Stimulated activated CD4-positive, alpha-beta T cell treated with anti-CD3 and anti-CD28 coated beads, Interleukin-4, amount 100 ng/mL, for 48 hours (primary cell): ENCODE data around the gene MYOF.
"Not testable (repeated sequence)": the region's sequence is repeated elsewhere in the genome, so short reads cannot be mapped to it uniquely, and the experiment has no call there.

Experiments used
- DNase-seq, 2 donors: peaks; one replicate each; pipeline ENCODE4 v3.0.0-alpha.2; 2020; ENCODE audit warnings: low read depth in 2 of 2

Gene MYOF

DNA sequence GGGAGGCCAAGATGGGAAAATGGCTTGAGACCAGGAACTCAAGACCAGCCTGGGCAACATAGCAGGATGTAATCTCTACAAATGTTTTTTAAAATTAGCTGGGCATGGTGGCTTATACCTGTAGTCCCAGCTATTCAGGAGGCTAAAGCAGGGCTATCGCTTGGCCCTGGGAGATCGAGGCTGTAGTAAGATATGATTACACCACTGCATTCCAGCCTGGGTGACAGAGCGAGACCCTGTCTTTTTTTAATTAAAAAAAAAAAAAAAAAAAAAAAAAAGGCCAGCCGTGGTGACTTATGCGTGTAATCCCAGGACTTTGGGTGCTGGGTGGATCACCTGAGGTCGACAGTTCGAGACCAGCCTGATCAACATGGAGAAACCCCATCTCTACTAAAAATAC is 27.4 kb downstream of the MYOF start:
- no peak for DNase-seq

DNA sequence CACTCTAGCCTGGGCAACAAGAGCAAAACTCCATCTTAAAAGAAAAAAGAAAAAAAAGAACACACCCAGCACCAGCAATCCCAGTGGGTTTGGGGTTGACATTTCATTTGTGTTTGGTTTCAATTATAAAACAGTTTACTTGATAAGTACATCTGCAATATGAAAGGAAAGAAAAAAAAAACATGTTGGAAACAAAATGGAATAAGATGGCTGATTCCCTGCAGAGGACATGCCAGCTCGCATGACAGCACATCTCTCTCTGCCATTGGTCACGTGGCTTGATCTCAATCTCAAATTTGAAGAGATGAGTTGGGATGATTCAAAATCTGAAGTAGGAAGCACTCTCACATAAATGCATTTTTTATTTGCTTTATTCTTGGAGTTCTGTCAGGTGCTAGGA is 28.0 kb downstream of the MYOF start:
- DNase-seq, result no peak

DNA sequence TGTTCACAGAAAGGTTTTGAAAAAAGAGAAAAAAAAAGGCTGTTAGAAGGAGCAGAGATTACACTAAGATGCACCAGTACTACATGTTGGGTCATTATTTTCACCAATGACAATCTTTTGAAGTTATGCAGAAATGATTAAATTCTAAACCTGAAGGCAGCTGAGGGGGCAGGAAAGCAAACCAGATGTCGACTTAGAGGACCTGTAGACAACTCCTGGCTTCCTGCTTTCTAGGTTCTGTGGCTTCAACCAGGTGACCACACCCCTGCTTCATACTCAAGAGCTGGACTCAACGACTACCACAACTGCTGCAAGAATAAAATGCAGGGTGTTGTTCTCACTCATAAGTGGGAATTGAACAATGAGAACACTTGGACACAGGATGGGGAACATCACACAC is 30.0 kb downstream of the MYOF start:
- no peak for DNase-seq

- no peak for DNase-seq
Measured at GRCh38 chr10:93451244-93451947, 30.7 kb downstream of the MYOF start.

DNA sequence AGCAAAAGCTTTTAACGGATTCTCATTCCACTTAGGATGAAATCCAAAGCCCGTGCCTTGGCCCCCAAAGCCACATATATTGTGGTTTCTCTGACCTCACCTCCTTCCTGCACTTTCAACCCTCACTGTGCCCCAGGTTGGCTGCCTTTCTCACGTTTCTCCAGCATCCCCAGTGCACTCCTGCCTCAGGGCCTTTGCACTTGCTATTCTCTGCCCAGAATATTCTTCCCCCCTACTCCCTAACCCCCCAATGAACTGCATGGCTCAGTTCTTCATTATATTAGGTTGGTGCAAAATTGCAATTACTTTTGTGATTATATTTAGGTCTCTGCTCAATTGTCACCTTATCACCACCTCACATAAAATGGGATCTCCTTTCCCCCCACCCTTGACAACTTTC is 34.2 kb downstream of the MYOF start:
- DNase-seq, result no peak

- no peak for DNase-seq
Measured at GRCh38 chr10:93447019-93447418, 35.1 kb downstream of the MYOF start.

DNA sequence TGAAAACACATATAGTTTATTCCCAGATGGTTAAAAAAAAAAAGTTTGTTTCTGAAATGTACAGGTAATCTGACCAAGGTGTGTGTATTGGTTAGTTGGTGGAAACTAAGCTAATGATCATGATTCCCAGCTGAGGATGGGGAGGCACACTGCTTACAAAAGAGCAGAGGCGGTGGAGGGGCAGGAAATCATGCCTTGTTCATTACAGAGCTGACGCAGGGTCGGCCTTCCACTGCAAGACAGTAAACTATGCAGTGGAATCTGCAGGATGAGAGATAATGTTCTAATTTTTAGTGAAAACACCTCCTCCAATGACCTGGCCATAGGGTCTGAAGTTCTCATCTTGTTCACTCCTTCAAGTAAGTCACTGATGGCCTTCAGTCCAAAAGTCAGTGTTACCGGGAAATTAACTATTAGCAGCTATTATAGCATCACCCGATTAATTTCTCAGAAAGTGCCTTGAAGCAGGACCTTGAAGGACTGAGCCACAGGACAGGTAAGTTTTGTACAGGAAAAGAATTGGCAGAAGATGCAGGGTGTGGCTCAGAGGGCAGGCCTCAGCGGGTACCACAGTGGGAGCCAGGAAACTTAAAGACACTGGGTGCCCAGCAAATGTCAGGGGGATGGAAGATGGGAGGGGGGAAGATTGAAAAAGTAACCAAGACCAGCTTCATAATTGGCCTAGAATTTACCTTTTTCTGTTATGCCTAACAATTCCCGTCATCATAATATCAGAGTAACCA is 36.0 kb downstream of the MYOF start:
- DNase-seq, result no peak

DNA sequence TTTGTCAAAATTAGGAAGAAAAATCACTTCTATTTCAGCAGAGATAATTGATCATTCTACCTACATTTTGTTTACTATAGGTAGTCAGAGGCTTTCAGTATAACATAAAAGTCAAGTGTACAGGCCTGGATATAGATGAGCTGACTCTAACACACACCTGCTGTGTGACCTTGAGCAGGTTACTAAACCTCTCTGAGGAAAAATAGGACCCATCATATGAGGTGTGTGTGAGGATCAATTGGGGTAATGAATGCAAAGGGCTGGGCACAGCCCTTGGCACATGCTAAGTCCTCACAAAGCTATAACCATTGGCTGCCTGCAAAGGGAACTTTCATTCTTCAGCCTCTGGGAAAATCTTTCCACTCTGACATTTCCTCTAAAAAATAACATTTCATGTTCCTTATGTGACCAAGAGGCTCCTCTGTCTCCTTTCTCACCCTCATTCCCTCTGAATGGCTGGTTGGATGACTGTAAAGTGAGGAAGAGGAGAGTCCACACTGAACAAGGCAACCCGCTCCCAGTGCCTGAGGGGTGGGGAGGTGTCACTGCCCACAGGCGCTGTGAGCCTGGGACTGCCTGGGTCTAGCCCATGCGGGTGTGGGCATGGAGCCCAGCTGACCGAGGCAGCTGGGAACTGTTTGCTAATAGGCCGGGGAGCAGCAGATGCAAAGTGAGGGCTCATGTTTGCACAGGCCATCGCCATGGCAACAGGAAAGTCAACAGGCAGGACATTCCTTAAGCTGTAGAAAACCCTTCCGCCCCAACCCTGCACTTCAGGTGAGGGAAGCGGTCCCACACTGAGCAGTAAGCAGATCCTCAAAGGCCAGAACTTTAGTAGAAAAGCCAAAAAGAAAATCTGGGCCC is 36.8 kb downstream of the MYOF start:
- DNase-seq, result no peak

DNA sequence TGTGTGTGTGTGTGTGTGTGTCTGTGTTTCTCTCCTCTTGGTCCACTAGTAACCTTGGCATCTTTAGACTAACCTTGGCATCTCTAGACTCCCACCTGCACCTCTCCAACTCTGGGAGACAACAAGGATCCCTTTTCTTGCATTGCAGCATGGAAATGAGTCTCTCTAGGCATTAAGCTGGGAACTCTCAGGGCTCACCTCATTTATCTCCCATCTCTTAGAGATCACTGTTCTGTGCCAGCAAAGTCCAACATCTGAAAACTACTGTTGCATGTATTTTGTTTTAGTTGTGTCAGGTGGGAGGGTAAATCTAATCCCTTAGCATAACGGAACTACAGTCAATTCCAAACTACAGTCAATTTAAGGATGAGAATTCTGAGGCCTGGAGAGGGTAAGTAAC is 38.7 kb downstream of the MYOF start:
- no peak for DNase-seq

DNA sequence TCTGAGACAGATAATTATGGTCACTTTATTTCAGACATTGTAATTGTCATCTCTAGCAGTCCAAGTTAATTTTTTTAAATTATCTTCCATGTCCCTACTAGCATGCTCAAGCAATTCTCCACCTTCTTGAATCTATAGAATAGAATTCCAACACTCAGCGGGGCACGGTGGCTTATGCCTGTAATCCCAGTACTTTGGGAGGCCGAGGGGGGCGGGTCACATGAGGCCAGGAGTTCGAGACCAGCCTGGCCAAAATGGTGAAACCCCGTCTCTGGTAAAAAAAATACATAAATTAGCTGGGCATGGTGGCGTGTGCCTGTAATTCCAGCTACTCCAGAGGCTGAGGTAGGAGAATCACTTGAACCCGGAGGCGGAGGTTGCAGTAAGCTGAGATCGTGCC is 39.4 kb downstream of the MYOF start:
- not testable (repeated sequence) for DNase-seq

DNA sequence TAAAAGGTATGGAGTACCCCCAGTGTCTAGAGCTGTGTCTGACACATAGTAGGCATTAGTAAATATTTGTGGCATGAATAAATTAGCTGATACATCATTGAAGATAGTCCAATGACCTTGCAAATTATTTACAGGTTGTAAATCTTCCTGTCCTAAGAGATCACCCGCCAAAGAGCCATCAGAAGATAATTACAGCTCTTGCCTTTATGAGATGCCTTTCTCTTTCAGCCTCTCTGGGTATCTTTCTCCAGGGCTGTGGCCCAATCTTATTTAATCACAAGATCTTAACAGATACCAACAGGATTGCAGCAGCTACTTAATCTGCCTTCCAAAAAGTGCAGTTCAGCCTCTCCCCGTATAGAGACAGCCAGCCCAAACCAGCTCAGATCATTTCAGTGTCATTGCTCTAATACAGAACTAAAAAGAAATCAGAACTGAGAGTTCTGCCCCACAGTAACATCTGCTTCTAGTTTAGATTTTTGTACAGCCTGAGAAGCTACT is 41.5 kb downstream of the MYOF start:
- DNase-seq, result no peak

GRCh38 chr10:93438613-93439253 is 43.4 kb downstream of the MYOF start:
- no peak for DNase-seq

DNA sequence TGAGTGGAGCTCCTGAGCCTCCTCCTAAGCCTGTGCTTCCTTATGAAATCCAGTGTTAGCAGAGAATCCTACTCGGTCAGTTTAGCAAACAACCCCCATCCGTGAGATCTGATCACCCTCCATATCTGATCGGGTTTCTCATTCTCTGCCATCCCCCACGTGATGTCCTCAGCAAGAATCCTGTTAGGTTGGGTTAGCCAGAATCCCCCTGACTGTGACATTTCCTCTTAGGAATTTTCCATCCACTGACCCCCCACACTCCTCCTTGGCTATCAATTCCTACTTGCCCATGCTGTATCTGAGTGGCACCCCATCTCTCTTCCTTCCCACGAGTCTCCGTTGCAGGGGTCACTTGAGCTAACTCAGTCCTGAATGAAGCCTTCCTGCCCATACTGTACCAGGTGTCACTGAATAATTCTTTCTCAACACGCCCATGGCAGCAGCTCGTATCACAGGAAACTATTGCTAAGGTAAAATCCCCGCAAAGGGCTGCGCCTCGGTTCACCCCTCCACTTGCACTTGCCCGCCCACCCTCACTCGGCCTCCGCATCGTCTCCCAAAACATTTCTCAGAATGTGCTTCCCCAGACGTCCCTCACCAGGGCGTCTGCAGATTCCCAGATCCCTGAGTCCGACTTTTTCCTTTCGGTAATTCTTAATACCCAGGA is 44.1 kb downstream of the MYOF start:
- no peak for DNase-seq

- no peak for DNase-seq
Measured at GRCh38 chr10:93437086-93437945, 44.8 kb downstream of the MYOF start.

DNA sequence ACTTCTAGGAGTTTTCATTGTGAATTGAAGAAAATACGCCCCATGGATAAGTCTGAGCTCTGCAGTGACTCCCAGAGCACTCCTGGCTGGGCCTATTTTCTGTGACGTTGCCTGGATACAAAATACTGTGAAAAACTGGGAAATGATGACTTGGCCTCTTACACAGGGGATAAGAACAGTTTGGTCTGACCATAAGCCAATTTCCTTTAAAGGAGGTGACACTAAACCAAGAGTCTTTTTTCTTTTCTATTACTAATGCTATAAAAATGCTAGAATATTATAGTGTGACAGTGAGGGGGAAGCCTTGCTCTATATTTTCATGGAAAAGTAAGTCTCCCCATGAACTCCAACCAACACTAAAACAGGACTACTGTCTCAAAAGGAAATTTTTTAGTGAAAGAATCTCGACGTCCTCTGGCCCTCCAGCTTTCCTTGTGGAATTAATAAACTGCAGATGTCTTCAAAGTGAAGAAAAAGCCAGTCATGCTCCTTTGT is 45.5 kb downstream of the MYOF start:
- no peak for DNase-seq

DNA sequence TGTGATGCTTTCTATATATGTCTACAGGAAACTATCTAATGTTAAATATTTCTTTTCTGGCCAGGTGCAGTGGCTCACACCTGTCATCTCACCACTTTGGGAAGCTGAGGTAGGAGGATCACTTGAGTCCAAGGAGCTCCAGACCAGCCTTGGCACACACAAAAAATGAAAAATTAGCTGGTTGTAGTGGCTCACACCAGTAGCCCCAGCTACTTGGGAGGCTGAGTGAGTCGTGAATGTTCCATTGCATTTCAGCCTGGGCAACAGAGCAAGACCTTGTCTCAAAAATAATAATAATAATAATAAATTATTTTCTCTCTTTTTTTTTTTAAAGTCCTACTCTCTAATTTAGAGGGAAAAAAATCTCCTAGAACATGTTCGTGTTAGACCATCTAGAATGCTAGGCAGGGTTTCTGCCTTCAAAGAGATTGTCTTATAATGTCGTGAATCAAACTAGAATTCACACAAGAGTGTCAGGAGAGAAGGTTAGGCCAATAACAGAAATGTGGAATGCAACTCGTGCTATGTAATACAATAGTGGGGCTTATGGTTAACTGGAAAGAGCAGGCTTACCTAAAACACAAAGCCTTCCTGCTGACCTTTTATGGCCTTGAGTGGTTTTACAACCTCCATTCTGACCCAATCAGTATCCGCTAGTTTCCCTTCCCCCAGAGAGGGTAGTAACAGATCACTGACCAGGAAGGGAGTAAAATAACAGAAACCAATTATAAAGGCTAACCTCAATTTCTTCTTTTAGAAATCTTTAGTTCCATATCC is 46.3 kb downstream of the MYOF start:
- DNase-seq, result no peak

DNA sequence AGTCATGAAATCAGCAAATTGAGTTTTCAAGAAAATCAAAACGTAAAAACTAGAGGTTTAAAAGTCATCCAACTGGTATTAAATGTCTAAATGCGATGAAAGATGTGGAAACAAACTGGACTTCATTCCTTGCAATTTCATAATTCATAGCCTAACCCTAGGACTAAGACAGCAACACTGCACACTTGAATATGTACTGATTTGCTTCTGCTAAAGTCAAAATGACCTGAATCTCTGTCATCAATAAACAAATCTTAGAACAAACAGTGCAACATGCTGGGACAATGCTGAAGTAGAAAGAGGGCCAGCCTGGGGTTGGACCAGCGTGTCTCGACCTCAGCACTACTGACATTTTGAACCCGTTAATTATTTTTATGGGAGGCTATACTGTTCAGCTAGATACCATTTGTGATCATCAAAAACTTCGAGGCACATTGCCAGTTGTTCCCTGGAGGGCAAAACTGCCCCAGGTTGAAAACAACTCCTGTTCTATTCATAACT is 47.1 kb downstream of the MYOF start:
- no peak for DNase-seq

GRCh38 chr10:93431361-93431760 is 50.8 kb downstream of the MYOF start:
- DNase-seq, result no peak

- no peak for DNase-seq
Measured at GRCh38 chr10:93425861-93426260, 56.3 kb downstream of the MYOF start.
